ENCODE measurements around the gene COA4.

- TF ChIP-seq CTCF (IDR thresholded peaks at IDR 0.05; ENCODE audit: low read depth, low read length, poor library complexity, severe bottlenecking) (no peak), EZH2phosphoT487 (IDR thresholded peaks at IDR 0.05; ENCODE audit: borderline replicate concordance, low read length) (no peak)
Observed at GRCh38 chr11:73913472-73913871, 36.8 kb upstream of the COA4 start.

All from DOHH2 (cell line).